ENCODE measurements around the gene DDA1. TPM values are rescaled to one million over a fixed set of nuclear protein-coding genes. Genes with fewer than 3 reads are reported as not detected.
"Not testable (repeated sequence)": the region's sequence is repeated elsewhere in the genome, so short reads cannot be mapped to it uniquely, and the experiment has no call there.

The DDA1 gene
- total RNA-seq, 1 donor from 2014 or later: 26.2 TPM

- no peak for DNase-seq (ENCODE audit: low read depth)
Measured at GRCh38 chr19:17286752-17287151, 22.6 kb upstream of the DDA1 start.

DNA sequence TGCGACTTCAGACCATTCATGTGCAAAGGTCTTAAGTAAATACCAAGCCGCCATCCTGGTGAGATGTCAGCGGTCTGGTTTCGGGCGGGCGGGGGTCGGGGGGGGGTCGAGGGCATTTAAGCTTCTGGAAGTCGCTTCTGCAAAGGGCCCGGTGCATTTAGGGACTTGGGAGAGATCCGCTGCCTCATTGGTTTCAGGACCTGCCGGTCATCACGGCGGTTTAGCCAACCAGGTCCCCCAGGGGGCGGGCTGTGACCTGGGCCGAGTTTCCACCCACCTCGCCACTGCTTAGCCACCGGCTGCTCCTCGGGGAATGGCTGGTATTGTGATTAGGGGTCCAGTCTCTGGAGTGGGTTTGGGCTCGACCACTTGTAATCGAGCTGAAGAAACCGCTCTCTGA, 19.9 kb upstream of the DDA1 start:
- peak; percentile 49 for DNase-seq (ENCODE audit: low read depth)

DNA sequence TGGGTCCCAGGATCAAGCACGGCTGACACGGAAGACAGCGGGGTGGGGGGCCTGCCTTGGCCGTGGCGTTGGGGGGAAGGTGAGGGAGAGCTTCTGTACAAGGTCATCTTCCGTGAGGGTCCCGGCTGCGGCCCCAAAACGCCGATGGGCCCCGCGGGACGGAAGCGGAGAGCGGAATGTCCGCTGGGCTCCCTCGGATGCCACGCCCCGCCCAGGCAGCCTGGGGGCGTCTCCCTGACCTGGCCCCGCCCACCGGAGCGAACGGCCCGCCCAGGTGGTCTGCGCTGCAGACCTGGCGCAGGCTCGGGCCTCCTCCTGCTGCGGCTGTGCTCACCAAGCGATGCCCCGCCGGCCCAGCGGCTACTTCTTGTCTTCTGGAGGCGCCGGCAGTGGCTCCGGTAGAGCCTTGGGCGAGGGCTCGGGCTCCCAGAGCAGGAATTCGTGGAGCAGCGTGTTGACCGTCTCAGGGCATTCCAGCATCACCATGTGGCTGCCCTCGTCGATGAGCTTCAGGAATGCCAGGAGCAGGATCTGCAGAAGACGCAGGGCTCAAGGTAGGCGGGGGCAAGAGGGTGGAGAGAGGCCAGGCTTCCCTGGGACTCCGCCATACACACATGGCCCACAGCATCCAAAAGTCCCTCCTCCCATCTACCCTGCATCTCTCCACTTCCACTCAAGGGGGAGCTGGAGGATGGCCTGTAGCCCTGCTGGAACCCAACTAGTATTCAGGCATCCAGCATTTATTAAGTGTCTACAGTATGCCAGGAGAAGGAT, 16.9 kb upstream of the DDA1 start:
- no peak for DNase-seq (ENCODE audit: low read depth)

- no peak for DNase-seq (ENCODE audit: low read depth)
Measured at GRCh38 chr19:17293605-17294004, 15.8 kb upstream of the DDA1 start.

- DNase-seq (ENCODE audit: low read depth): no peak
Measured at GRCh38 chr19:17294051-17294891, 15.1 kb upstream of the DDA1 start.

DNA sequence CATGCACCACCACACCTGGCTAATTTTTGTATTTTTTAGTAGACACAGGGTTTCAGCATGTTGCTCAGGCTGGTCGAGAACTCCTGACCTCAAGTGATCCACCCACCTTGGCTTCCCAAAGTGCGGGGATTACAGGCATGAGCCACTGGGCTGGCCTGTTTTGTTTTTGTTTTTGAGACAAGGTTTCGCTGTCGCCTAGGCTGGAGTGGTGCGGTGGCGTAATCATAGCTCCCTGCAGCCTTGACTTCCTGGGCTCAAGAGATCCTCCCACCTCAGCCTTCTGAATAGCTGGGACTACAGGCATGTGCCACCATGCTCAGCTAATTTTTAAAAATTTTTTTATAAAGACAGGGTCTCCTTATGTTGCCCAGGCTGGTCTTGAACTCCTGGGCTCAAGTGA, 13.8 kb upstream of the DDA1 start:
- not testable (repeated sequence) for DNase-seq (ENCODE audit: low read depth)

- DNase-seq (ENCODE audit: low read depth): peak; percentile 81
Measured at GRCh38 chr19:17296273-17296672, 13.1 kb upstream of the DDA1 start.

- no peak for DNase-seq (ENCODE audit: low read depth)
Measured at GRCh38 chr19:17296976-17297375, 12.4 kb upstream of the DDA1 start.

GRCh38 chr19:17300992-17301619, 8.3 kb upstream of the DDA1 start:
- no peak for DNase-seq (ENCODE audit: low read depth)

DNA sequence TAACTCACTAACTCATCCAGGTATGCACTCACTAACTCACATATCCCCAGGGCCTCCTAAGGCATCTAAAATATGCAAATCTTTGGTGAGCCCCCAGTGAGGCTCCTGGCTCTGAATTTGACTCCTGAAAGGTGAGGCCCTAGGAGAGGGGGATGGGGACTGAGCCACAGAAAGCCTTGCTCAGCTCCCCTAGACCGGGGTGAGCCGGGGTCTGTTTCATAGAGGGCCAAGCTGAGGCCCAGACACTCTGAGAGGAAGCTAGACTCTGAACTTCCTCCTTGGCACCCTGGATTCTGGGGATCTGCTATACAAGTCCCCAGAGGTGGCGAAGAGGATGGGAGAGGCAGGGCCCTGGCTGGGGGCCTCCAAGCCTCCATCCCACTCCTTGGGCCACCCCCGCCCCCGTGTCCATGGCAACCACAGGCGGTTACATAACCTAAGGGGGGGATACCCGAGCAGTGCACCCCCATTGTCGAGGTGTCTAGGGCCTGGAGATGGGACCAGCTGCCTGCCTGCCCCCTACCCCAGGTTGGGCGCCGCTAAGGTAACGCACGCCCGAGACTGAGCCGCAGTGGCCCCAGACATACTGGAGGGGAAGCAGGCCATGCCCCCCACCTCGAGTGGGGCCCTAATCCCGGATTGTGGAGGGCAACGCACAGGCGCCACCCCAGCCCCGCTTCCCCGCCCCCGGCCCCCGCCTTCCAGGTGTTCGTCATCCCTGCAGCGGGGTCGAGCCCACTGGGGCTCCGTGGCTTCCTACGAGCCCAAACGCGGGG, 6.8 kb upstream of the DDA1 start:
- no peak for DNase-seq (ENCODE audit: low read depth)

DNA sequence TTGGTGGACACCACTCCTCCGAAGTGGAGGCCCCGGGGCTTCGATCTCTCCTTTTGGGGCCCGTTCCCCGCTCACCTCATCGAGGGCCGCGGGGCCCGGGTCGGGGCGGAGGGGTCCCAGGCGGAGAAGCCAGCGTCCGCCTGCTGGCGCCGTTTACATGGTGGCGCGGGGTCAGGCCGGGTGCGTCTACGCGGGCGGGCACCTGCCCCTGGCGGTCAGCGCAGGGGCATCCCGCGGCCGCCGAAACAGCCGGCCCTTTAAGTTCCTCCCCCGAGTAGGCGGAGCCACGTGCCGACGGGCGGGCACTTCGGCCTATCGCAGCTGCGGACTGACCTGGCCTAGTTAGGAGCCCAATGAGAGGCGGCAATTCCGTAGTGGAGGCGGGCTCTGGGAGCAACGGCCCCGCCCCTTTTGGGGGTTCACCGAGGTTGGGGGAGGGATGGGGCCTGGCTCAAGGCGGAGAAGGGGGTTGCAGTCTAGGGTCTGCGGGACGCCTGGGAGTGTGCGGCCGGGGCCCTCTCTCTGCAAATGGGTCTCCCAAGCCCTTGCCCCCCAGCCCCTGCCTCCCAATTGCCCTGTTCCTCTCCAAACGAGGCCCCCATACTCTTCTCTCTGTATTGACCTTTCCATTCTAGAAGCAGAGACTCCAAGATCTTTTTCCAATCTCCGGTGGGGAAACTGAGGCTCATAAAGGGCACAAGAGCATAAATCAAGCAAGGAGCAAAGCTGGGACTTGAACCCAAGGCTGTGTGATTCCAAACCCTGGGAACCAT, 6.0 kb upstream of the DDA1 start, which contains the start of gene ABHD8:
TSS of gene ABHD8 (minus strand) at position 259 of the 773 bp plus-strand sequence. CDS start 1,809 bp downstream, outside the sequence.
- DNase-seq (ENCODE audit: low read depth): peak; percentile 97

- DNase-seq (ENCODE audit: low read depth): no peak
Measured at GRCh38 chr19:17303940-17304267, 5.5 kb upstream of the DDA1 start.

- no peak for DNase-seq (ENCODE audit: low read depth)
Measured at GRCh38 chr19:17304386-17305215, 4.8 kb upstream of the DDA1 start.

DNA sequence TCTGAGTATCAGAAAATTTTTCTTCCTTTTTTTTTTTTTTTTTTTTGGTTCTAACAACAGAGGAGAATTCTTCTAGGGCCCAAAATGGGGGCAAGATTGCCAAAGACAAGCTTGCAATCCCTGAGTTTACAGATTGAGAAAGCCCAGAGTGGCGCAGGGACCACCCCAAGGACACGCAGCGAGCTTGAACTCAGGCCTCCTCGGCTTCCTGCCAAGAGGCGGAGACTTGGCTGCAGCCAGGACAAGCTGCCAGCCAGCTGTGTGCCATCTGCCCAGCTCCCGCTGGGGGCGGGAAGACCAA, 4.2 kb upstream of the DDA1 start:
- DNase-seq (ENCODE audit: low read depth): no peak

- peak; percentile 99 for DNase-seq (ENCODE audit: low read depth)
Measured at GRCh38 chr19:17305517-17306284, 3.7 kb upstream of the DDA1 start, which contains the start of gene MRPL34. Gene MRPL34, plus strand, starts transcription at chr19:17305872. Its CDS starts 21 bp downstream, at chr19:17305893.

GRCh38 chr19:17306285-17306714, 3.1 kb upstream of the DDA1 start:
- no peak for DNase-seq (ENCODE audit: low read depth)

DNA sequence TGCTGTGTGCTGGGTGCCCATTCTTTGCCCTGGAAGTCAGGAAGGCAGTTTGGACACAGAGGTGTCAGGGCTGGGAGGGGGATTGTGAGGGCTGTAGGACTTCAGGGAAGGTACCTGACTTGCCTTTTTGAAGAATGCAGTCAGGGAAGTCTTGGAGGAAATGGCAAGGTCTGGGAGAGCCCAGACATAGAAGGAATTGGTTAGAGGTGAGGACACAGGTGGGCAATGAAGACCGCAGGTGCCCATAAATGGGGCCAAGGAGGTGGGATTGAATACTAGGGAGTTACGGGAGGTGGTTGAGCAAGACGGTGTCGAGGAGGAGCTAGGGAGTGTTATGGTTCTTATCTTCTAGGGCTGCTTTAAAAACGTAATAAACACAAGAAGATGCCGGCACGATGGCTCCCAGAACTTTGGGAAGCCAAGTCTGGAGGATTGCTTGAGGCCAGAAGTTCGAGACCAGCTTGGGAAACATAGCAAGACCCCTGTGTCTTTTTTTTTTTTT, 1.4 kb upstream of the DDA1 start:
- DNase-seq (ENCODE audit: low read depth): no peak

- DNase-seq (ENCODE audit: low read depth): no peak
Measured at GRCh38 chr19:17309965-17310461, 650 bp downstream of the DDA1 start.

Data from myocyte (in vitro differentiated cells).